ENCODE results near the gene NOS1AP.

Gene NOS1AP

GRCh38 chr1:162228586-162228985 is 159.1 kb downstream of the NOS1AP start:
- DNase-seq (ENCODE audit: low read depth) = no peak
- H3K4me3 ChIP-seq (ENCODE audit: low read depth, low read length) = no peak overlapping the region

- no peak overlapping the region for H3K4me3 ChIP-seq (ENCODE audit: low read depth, low read length)
- DNase-seq (ENCODE audit: low read depth) = no peak
Observed at GRCh38 chr1:162229549-162229948, 160.1 kb downstream of the NOS1AP start.

GRCh38 chr1:162230096-162230495 is 160.6 kb downstream of the NOS1AP start:
- DNase-seq (ENCODE audit: low read depth) = no peak

GRCh38 chr1:162230517-162230916 is 161.0 kb downstream of the NOS1AP start:
- no peak for DNase-seq (ENCODE audit: low read depth)

More at GRCh38 chr1:162230096-162230495, 160.6 kb downstream of the NOS1AP start:
- H3K4me3 ChIP-seq (ENCODE audit: low read depth, low read length) = no peak overlapping the region

GRCh38 chr1:162232034-162232711 is 162.7 kb downstream of the NOS1AP start:
- no peak overlapping the region for H3K4me3 ChIP-seq (ENCODE audit: low read depth, low read length)
- DNase-seq (ENCODE audit: low read depth) = no peak

More at GRCh38 chr1:162230517-162230916, 161.0 kb downstream of the NOS1AP start:
- H3K4me3 ChIP-seq (ENCODE audit: low read depth, low read length) = no peak overlapping the region

- DNase-seq (ENCODE audit: low read depth) = no peak
Observed at GRCh38 chr1:162233066-162233465, 163.6 kb downstream of the NOS1AP start.

GRCh38 chr1:162233937-162234336 is 164.4 kb downstream of the NOS1AP start:
- no peak overlapping the region for H3K4me3 ChIP-seq (ENCODE audit: low read depth, low read length)
- no peak for DNase-seq (ENCODE audit: low read depth)

More at GRCh38 chr1:162233066-162233465, 163.6 kb downstream of the NOS1AP start:
- no peak overlapping the region for H3K4me3 ChIP-seq (ENCODE audit: low read depth, low read length)

- H3K4me3 ChIP-seq (ENCODE audit: low read depth, low read length) = no peak overlapping the region
Observed at GRCh38 chr1:162234571-162234970, 165.1 kb downstream of the NOS1AP start.

GRCh38 chr1:162235241-162235800 is 165.8 kb downstream of the NOS1AP start:
- DNase-seq (ENCODE audit: low read depth) = peak; percentile 29
- H3K4me3 ChIP-seq (ENCODE audit: low read depth, low read length) = no peak overlapping the region

More at GRCh38 chr1:162234571-162234970, 165.1 kb downstream of the NOS1AP start:
- DNase-seq (ENCODE audit: low read depth) = no peak

- no peak overlapping the region for H3K4me3 ChIP-seq (ENCODE audit: low read depth, low read length)
- no peak for DNase-seq (ENCODE audit: low read depth)
Observed at GRCh38 chr1:162236201-162236600, 166.7 kb downstream of the NOS1AP start.

- H3K4me3 ChIP-seq (ENCODE audit: low read depth, low read length) = no peak overlapping the region
- DNase-seq (ENCODE audit: low read depth) = no peak
Observed at GRCh38 chr1:162236618-162237017, 167.1 kb downstream of the NOS1AP start.

GRCh38 chr1:162240577-162240976 is 171.1 kb downstream of the NOS1AP start:
- no peak overlapping the region for H3K4me3 ChIP-seq (ENCODE audit: low read depth, low read length)
- no peak for DNase-seq (ENCODE audit: low read depth)

- H3K4me3 ChIP-seq (ENCODE audit: low read depth, low read length) = no peak overlapping the region
- DNase-seq (ENCODE audit: low read depth) = no peak
Observed at GRCh38 chr1:162242804-162243203, 173.3 kb downstream of the NOS1AP start.

GRCh38 chr1:162248854-162249535 is 179.5 kb downstream of the NOS1AP start:
- DNase-seq (ENCODE audit: low read depth) = no peak
- H3K4me3 ChIP-seq (ENCODE audit: low read depth, low read length) = no peak overlapping the region

- DNase-seq (ENCODE audit: low read depth) = no peak
Observed at GRCh38 chr1:162250004-162250730, 180.7 kb downstream of the NOS1AP start.

GRCh38 chr1:162251102-162251501 is 181.6 kb downstream of the NOS1AP start:
- DNase-seq (ENCODE audit: low read depth) = no peak
- no peak overlapping the region for H3K4me3 ChIP-seq (ENCODE audit: low read depth, low read length)

More at GRCh38 chr1:162250004-162250730, 180.7 kb downstream of the NOS1AP start:
- H3K4me3 ChIP-seq (ENCODE audit: low read depth, low read length) = no peak overlapping the region

GRCh38 chr1:162252214-162252613 is 182.7 kb downstream of the NOS1AP start:
- no peak overlapping the region for H3K4me3 ChIP-seq (ENCODE audit: low read depth, low read length)
- DNase-seq (ENCODE audit: low read depth) = no peak

- no peak overlapping the region for H3K4me3 ChIP-seq (ENCODE audit: low read depth, low read length)
Observed at GRCh38 chr1:162253790-162254189, 184.3 kb downstream of the NOS1AP start.

GRCh38 chr1:162256287-162256686 is 186.8 kb downstream of the NOS1AP start:
- DNase-seq (ENCODE audit: low read depth) = no peak
- H3K4me3 ChIP-seq (ENCODE audit: low read depth, low read length) = no peak overlapping the region

More at GRCh38 chr1:162253790-162254189, 184.3 kb downstream of the NOS1AP start:
- DNase-seq (ENCODE audit: low read depth) = no peak

GRCh38 chr1:162258394-162258793 is 188.9 kb downstream of the NOS1AP start:
- H3K4me3 ChIP-seq (ENCODE audit: low read depth, low read length) = no peak overlapping the region
- no peak for DNase-seq (ENCODE audit: low read depth)

All from skeletal muscle cell (primary cell).